ENCODE data around the gene FAM170B.

FAM170B gene

GRCh38 chr10:49173201-49173772 is 39.5 kb upstream of the FAM170B start:
- H3K4me3 ChIP-seq (ENCODE audit: low read depth, low read length, poor library complexity, severe bottlenecking), result no peak overlapping the region
- no peaks in the 10 kb centered on the region for H3K9me3 ChIP-seq (ENCODE audit: low read length)
- TF ChIP-seq EZH2 (IDR thresholded peaks at IDR 0.05; ENCODE audit: borderline replicate concordance, low read length), result no peak
- TF ChIP-seq, protein P1, sequence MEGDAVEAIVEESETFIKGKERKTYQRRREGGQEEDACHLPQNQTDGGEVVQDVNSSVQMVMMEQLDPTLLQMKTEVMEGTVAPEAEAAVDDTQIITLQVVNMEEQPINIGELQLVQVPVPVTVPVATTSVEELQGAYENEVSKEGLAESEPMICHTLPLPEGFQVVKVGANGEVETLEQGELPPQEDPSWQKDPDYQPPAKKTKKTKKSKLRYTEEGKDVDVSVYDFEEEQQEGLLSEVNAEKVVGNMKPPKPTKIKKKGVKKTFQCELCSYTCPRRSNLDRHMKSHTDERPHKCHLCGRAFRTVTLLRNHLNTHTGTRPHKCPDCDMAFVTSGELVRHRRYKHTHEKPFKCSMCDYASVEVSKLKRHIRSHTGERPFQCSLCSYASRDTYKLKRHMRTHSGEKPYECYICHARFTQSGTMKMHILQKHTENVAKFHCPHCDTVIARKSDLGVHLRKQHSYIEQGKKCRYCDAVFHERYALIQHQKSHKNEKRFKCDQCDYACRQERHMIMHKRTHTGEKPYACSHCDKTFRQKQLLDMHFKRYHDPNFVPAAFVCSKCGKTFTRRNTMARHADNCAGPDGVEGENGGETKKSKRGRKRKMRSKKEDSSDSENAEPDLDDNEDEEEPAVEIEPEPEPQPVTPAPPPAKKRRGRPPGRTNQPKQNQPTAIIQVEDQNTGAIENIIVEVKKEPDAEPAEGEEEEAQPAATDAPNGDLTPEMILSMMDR (IDR thresholded peaks at IDR 0.05; ENCODE audit: low read length), result no peak
- no peak overlapping the region for H3K27ac ChIP-seq (ENCODE audit: low read depth, low read length, poor library complexity, severe bottlenecking)
- no peaks in the 10 kb centered on the region for H3F3A ChIP-seq (ENCODE audit: insufficient read depth, low read length)
- no peak overlapping the region for H3K4me2 ChIP-seq (ENCODE audit: low read length)
- H3K9me2 ChIP-seq (ENCODE audit: low read depth, low read length), result no peaks in the 10 kb centered on the region
- no peaks in the 10 kb centered on the region for H3K27me3 ChIP-seq (ENCODE audit: insufficient read depth, low read length)
- H4K20me1 ChIP-seq (ENCODE audit: insufficient read depth, low read length), result no peaks in the 10 kb centered on the region
- H3K36me3 ChIP-seq (ENCODE audit: insufficient read depth, low read length), result no peaks in the 10 kb centered on the region
- no peak overlapping the region for H3K9ac ChIP-seq (ENCODE audit: low read length)
- no peaks in the 10 kb centered on the region for H3K79me2 ChIP-seq (ENCODE audit: insufficient read depth, low read length)
- H3K4me1 ChIP-seq (ENCODE audit: insufficient read depth, low read length, severe bottlenecking), result no peaks in the 10 kb centered on the region
- no peak overlapping the region for H2AFZ ChIP-seq (ENCODE audit: low read length)

DNA sequence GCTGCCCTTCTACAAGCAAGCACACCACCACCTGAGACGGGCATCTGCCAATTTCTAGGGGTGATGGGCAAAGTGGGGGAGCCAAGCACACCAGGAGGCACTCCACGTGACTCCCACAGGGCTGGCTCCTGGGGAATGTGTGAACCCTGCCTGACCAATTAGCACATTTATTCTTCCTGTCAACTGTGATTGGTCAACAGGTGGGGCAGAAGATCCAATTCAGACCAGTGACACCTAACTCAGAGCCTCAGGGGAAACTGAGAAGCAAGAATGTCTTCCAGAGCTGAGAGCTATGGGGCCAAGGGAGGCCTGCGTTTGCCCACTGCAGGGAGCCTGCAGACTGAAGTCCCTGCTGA is 38.9 kb upstream of the FAM170B start:
- Histone ChIP-seq H4K20me1 (ENCODE audit: insufficient read depth, low read length) (no peaks in the 10 kb centered on the region), H3K27ac (ENCODE audit: low read depth, low read length, poor library complexity, severe bottlenecking) (no peak overlapping the region), H3K79me2 (ENCODE audit: insufficient read depth, low read length) (no peaks in the 10 kb centered on the region), H3K9ac (ENCODE audit: low read length) (no peak overlapping the region), H3K9me3 (ENCODE audit: low read length) (no peaks in the 10 kb centered on the region), H3K4me1 (ENCODE audit: insufficient read depth, low read length, severe bottlenecking) (no peaks in the 10 kb centered on the region), H3K36me3 (ENCODE audit: insufficient read depth, low read length) (no peaks in the 10 kb centered on the region), H3K27me3 (ENCODE audit: insufficient read depth, low read length) (no peaks in the 10 kb centered on the region), H3K9me2 (ENCODE audit: low read depth, low read length) (no peaks in the 10 kb centered on the region), H3K4me2 (ENCODE audit: low read length) (no peak overlapping the region), H3K4me3 (ENCODE audit: low read depth, low read length, poor library complexity, severe bottlenecking) (no peak overlapping the region), H3F3A (ENCODE audit: insufficient read depth, low read length) (no peaks in the 10 kb centered on the region), H2AFZ (ENCODE audit: low read length) (no peak overlapping the region)
- TF ChIP-seq, protein P1 (IDR thresholded peaks at IDR 0.05; ENCODE audit: low read length), result no peak
- TF ChIP-seq EZH2 (IDR thresholded peaks at IDR 0.05; ENCODE audit: borderline replicate concordance, low read length), result no peak

GRCh38 chr10:49172061-49172776 is 38.4 kb upstream of the FAM170B start:
- no peaks in the 10 kb centered on the region for H3K9me3 ChIP-seq (ENCODE audit: low read length)
- H3K4me1 ChIP-seq (ENCODE audit: insufficient read depth, low read length, severe bottlenecking), result no peaks in the 10 kb centered on the region
- no peaks in the 10 kb centered on the region for H3K9me2 ChIP-seq (ENCODE audit: low read depth, low read length)
- H3K27me3 ChIP-seq (ENCODE audit: insufficient read depth, low read length), result no peaks in the 10 kb centered on the region
- no peak overlapping the region for H3K4me3 ChIP-seq (ENCODE audit: low read depth, low read length, poor library complexity, severe bottlenecking)
- no peak overlapping the region for H2AFZ ChIP-seq (ENCODE audit: low read length)
- H3K27ac ChIP-seq (ENCODE audit: low read depth, low read length, poor library complexity, severe bottlenecking), result no peak overlapping the region
- no peaks in the 10 kb centered on the region for H3K79me2 ChIP-seq (ENCODE audit: insufficient read depth, low read length)
- H3F3A ChIP-seq (ENCODE audit: insufficient read depth, low read length), result no peaks in the 10 kb centered on the region
- no peak overlapping the region for H3K9ac ChIP-seq (ENCODE audit: low read length)
- H3K36me3 ChIP-seq (ENCODE audit: insufficient read depth, low read length), result no peaks in the 10 kb centered on the region
- H4K20me1 ChIP-seq (ENCODE audit: insufficient read depth, low read length), result no peaks in the 10 kb centered on the region
- no peak for TF ChIP-seq EZH2 (IDR thresholded peaks at IDR 0.05; ENCODE audit: borderline replicate concordance, low read length)
- TF ChIP-seq, protein P1 (IDR thresholded peaks at IDR 0.05; ENCODE audit: low read length), result no peak
- no peak overlapping the region for H3K4me2 ChIP-seq (ENCODE audit: low read length)

Measured in OCI-LY1 (cell line).